ENCODE data around the gene GTPBP4. TPM values are rescaled to one million over a fixed set of nuclear protein-coding genes. Genes with fewer than 3 reads are reported as not detected.
A peak's percentile ranks its signal among the peaks of the same experiment; 100 is the strongest.

GTPBP4 gene
- total and polyA plus RNA-seq, 2 of the 8 experiments (the other 6 are each of a cell fraction or from before 2014, with no cell fraction given) = 16.9 to 98.1 TPM

DNA sequence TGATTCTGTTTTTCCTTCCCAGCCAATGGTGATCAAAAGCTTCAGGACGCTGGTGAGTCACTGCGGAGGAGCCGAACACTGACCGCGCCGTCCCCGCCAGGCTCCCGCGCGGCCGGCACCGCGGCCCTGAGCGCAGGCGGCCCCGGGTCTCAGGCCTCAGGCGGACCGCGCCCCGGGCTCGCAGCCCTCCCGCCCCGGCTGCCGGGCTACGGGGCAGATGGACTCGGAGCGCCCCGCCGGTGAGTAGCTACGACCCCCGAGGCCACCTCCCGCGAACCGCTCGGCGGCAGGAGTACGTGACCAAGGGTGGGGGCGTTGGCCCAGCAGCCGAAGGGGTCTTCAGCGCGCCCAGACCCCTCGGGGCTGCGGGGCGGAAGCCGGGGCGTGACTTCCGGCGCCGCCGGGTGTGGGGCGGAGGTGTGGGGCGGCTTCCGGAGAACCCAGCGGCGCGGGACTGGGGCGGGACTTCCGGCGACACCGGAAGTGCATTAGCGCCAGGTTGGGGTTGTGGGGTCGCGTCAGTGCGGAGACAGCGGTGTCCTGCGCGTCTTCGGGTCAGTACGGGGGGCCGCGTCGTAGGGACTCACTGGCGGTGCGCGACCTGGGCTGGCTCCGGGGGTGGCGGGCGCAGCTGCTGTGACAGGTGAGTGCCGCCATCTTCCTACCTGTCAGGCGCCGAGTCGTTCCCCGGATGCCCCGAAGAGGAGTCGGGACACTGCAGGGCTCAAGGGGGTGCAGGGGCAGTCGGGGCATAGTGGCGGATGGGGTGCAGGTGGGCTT is 68.3 kb downstream of the GTPBP4 start, which contains the start of gene WDR37 (continued):
- TF ChIP-seq SP4 (IDR thresholded peaks at IDR 0.05; ENCODE audit: low read length) (no peak), GTF2F1 (IDR thresholded peaks at IDR 0.05; ENCODE audit: borderline replicate concordance, low read depth, low read length) (no peak), HDAC2 (IDR thresholded peaks at IDR 0.05; ENCODE audit: borderline replicate concordance in 1 of 2, low read depth in 2 of 2, low read length in 2 of 2) (peak in 1 of 2 experiments; percentile 89; a peak in 1 of 4 replicates), FOSL1 (IDR thresholded peaks at IDR 0.05; ENCODE audit: insufficient read depth, low read depth, low read length) (no peak), SIX5 (IDR thresholded peaks at IDR 0.05; ENCODE audit: low read depth, low read length) (no peak), CEBPB (IDR thresholded peaks at IDR 0.05; ENCODE audit: low read depth, low read length) (no peak), KDM4A (IDR thresholded peaks at IDR 0.05; ENCODE audit: low read depth, low read length, severe bottlenecking) (peak; percentile 84)
- TF ChIP-seq, protein P1, sequence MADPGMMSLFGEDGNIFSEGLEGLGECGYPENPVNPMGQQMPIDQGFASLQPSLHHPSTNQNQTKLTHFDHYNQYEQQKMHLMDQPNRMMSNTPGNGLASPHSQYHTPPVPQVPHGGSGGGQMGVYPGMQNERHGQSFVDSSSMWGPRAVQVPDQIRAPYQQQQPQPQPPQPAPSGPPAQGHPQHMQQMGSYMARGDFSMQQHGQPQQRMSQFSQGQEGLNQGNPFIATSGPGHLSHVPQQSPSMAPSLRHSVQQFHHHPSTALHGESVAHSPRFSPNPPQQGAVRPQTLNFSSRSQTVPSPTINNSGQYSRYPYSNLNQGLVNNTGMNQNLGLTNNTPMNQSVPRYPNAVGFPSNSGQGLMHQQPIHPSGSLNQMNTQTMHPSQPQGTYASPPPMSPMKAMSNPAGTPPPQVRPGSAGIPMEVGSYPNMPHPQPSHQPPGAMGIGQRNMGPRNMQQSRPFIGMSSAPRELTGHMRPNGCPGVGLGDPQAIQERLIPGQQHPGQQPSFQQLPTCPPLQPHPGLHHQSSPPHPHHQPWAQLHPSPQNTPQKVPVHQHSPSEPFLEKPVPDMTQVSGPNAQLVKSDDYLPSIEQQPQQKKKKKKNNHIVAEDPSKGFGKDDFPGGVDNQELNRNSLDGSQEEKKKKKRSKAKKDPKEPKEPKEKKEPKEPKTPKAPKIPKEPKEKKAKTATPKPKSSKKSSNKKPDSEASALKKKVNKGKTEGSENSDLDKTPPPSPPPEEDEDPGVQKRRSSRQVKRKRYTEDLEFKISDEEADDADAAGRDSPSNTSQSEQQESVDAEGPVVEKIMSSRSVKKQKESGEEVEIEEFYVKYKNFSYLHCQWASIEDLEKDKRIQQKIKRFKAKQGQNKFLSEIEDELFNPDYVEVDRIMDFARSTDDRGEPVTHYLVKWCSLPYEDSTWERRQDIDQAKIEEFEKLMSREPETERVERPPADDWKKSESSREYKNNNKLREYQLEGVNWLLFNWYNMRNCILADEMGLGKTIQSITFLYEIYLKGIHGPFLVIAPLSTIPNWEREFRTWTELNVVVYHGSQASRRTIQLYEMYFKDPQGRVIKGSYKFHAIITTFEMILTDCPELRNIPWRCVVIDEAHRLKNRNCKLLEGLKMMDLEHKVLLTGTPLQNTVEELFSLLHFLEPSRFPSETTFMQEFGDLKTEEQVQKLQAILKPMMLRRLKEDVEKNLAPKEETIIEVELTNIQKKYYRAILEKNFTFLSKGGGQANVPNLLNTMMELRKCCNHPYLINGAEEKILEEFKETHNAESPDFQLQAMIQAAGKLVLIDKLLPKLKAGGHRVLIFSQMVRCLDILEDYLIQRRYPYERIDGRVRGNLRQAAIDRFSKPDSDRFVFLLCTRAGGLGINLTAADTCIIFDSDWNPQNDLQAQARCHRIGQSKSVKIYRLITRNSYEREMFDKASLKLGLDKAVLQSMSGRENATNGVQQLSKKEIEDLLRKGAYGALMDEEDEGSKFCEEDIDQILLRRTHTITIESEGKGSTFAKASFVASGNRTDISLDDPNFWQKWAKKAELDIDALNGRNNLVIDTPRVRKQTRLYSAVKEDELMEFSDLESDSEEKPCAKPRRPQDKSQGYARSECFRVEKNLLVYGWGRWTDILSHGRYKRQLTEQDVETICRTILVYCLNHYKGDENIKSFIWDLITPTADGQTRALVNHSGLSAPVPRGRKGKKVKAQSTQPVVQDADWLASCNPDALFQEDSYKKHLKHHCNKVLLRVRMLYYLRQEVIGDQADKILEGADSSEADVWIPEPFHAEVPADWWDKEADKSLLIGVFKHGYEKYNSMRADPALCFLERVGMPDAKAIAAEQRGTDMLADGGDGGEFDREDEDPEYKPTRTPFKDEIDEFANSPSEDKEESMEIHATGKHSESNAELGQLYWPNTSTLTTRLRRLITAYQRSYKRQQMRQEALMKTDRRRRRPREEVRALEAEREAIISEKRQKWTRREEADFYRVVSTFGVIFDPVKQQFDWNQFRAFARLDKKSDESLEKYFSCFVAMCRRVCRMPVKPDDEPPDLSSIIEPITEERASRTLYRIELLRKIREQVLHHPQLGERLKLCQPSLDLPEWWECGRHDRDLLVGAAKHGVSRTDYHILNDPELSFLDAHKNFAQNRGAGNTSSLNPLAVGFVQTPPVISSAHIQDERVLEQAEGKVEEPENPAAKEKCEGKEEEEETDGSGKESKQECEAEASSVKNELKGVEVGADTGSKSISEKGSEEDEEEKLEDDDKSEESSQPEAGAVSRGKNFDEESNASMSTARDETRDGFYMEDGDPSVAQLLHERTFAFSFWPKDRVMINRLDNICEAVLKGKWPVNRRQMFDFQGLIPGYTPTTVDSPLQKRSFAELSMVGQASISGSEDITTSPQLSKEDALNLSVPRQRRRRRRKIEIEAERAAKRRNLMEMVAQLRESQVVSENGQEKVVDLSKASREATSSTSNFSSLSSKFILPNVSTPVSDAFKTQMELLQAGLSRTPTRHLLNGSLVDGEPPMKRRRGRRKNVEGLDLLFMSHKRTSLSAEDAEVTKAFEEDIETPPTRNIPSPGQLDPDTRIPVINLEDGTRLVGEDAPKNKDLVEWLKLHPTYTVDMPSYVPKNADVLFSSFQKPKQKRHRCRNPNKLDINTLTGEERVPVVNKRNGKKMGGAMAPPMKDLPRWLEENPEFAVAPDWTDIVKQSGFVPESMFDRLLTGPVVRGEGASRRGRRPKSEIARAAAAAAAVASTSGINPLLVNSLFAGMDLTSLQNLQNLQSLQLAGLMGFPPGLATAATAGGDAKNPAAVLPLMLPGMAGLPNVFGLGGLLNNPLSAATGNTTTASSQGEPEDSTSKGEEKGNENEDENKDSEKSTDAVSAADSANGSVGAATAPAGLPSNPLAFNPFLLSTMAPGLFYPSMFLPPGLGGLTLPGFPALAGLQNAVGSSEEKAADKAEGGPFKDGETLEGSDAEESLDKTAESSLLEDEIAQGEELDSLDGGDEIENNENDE (IDR thresholded peaks at IDR 0.05; ENCODE audit: insufficient replicate concordance, low read length) = no peak
- TF ChIP-seq, protein P2, sequence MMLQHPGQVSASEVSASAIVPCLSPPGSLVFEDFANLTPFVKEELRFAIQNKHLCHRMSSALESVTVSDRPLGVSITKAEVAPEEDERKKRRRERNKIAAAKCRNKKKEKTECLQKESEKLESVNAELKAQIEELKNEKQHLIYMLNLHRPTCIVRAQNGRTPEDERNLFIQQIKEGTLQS (IDR thresholded peaks at IDR 0.05; ENCODE audit: insufficient read depth, low read depth, low read length) = no peak

All from H1 (cell line).